Activated naive CD8-positive, alpha-beta T cell (primary cell): ENCODE measurements around the gene ADRA2C.
"Not testable (repeated sequence)": the region's sequence is repeated elsewhere in the genome, so short reads cannot be mapped to it uniquely, and the experiment has no call there.

Experiments
- H3K27ac Mint-ChIP-seq: one replicate; pipeline ENCODE4 v1.8.0; 2021; ENCODE audit warnings: mixed read lengths
- H3K27me3 Mint-ChIP-seq: one replicate; pipeline ENCODE4 v1.8.0; 2021; ENCODE audit warnings: mixed read lengths
- H3K36me3 Mint-ChIP-seq: one replicate; pipeline ENCODE4 v1.8.0; 2021; ENCODE audit warnings: mixed read lengths
- H3K4me1 Mint-ChIP-seq: one replicate; pipeline ENCODE4 v1.8.0; 2021; ENCODE audit warnings: low read depth, mixed read lengths
- H3K4me3 Mint-ChIP-seq: one replicate; pipeline ENCODE4 v1.8.0; 2021; ENCODE audit warnings: mild to moderate bottlenecking, mixed read lengths
- H3K9me3 Mint-ChIP-seq: one replicate; pipeline ENCODE4 v1.8.0; 2021; ENCODE audit warnings: low read depth, mixed read lengths

ADRA2C gene

DNA sequence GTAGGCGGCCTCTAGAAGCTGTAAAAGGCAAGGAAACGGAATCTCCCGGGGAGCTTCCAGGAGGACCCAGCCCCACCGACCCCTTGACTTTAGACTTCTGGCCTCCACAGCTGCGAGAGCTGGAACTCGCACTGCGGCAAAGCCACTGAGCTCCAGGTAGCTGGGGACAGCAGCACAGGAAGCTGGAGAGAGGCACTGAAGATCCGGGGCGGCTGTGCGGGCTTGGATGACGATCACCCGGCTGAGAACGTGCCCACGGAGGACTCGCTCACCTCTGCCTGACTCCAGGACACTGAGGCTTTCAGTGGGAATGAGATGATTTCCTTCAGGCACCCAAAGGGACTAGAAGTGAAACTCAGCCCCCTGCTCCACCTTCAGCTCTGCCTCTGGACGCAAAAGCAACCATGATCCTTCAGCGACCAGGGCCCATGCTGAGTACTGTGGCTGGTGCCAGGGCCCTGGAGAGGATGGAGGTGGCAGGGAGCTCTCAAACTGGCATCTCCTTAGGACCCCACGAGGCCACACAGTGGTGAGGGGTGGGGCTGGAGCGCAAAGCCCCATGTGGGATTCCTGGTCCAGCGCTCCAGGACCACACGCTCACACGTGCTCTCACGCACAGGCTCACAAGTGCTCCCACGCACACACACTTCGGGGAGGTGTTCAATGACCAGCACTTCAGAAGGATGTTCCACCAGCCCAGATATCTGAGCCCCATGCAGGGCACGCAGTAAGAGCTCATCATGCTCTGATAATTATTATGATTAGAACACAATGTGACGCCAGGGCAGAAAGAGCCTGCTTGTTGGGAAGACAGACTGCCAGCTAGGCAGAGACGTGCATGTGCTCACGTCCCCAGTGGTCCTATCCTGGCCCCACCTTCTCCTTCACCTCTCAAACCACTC lies 47.2 kb downstream of the ADRA2C start:
- no peaks in the 10 kb centered on the region for H3K9me3 Mint-ChIP-seq
- H3K27me3 Mint-ChIP-seq = peaks cover 8% of the 10 kb centered on the region
- H3K4me3 Mint-ChIP-seq = no peak overlapping the region
- H3K36me3 Mint-ChIP-seq = no peaks in the 10 kb centered on the region
- H3K4me1 Mint-ChIP-seq = no peaks in the 10 kb centered on the region
- no peak overlapping the region for H3K27ac Mint-ChIP-seq

DNA sequence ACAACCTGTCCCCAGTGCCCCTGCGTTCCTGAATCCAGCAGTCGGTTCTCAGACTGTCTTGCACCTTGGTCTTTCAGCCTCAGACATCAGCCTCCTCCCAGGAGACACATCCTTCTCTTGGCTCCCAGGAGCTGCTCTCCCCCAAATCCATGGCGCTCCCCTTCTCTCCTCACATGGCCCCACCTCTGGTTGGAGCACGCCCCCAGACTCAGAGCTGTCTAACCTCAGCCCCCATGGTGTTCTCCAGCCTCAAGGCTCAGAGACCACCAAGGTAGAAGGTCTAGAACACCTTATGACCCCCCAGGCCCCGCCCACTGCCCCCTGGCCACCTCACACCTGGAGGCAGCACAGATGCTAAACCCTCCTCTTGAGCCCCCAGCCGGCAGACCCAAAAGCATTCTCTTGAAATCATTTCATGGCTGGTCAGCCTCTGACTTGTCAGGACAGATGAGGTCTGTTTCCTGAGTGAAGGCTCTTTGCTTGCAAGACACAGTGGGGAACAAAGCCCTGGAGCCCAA lies 47.9 kb downstream of the ADRA2C start:
- Mint-ChIP-seq H3K4me1 (no peaks in the 10 kb centered on the region), H3K36me3 (no peaks in the 10 kb centered on the region), H3K27ac (no peak overlapping the region), H3K9me3 (no peaks in the 10 kb centered on the region), H3K4me3 (no peak overlapping the region), H3K27me3 (peaks cover 4% of the 10 kb centered on the region)

DNA sequence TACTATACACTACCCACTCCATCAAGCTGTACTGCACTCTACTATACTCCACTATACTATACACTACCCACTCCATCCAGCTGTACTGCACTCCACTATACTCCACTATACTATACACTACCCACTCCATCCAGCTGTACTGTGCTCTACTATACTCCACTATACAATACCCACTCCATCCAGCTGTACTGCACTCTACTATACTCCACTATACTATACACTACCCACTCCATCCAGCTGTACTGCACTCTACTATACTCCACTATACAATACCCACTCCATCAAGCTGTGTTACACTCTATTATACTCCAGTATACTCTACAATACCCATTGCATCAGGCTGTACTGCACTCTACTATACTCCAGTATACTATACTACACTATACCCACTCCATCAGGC lies 48.7 kb downstream of the ADRA2C start:
- not testable (repeated sequence) for H3K4me1 Mint-ChIP-seq, H3K4me3 Mint-ChIP-seq, H3K36me3 Mint-ChIP-seq, H3K9me3 Mint-ChIP-seq, H3K27me3 Mint-ChIP-seq, H3K27ac Mint-ChIP-seq

DNA sequence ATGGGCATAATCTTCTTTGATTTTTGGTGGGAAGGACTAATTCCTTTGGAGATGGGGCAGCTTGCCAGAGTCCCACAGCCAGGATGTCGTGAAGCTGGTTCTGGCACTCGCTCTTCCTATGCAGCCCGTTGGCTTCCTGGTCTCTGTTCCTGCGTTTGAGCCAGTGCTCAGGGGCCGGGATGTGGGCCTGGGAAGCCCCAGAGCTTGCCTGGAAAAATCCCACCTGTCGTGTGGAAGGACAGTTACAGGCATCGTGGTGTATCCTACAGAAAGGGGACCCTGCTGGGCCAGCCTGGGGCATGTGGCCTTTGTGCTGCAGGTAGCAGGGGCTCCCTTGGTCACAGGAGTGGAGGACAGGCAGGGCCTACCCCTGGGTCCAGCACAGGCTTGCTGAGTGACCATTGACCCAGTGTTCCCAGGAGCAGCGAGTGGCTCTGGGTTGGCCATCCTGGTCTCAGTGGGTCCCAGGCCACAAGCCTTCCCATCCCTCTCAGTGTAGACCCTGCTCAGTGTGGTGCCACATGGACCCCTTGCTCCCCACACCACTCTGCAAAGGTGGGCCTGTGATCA lies 50.2 kb downstream of the ADRA2C start:
- Mint-ChIP-seq H3K36me3 (no peaks in the 10 kb centered on the region), H3K27me3 (no peaks in the 10 kb centered on the region), H3K9me3 (no peaks in the 10 kb centered on the region), H3K4me3 (no peak overlapping the region), H3K27ac (no peak overlapping the region), H3K4me1 (no peaks in the 10 kb centered on the region)

DNA sequence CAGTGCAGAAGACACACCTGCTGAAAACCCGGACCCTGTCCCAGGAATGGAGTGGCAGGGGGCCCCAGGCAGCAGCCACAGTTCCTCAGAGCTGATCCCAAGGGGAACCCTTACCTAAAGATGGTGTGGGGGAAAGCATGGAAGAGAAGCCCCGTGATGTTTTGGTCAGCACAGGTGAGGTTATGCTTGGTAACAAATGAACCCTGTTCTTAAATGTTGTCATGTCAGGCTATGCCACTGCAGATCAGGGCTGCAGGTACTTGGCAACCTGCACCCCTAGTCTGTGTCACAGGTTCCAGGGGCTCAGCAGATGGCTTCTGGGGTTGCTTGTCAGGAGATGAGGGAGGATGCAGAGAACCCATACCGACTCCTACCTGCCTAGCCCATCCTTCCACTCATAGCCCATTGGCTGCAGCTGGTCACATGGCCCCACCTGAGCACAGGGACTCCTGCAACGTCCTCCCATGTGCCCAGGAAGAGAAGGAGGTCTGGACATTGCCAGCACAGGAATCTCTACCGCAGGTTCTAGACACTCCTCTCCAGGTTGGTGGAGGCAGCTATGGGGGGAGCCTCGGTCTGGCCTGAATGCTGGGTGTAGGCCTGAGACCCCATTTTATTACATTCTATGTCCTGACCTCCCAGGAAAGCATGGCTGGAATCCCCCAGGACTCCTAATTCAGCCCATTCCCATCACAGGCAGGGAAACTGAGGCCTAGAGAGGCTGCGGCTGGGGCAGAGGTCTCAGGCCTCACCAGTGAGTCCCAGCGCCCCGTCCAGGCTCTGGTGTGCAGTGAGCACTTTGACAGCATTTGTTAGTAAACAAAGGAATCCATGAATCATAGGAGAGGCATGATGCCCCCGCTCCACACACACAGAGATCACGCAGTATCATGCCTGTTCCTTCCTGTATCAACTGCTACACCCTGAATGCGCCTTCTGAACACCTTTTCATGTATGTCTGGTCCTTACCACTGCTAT lies 51.1 kb downstream of the ADRA2C start:
- Mint-ChIP-seq H3K9me3 (no peaks in the 10 kb centered on the region), H3K36me3 (no peaks in the 10 kb centered on the region), H3K27me3 (no peaks in the 10 kb centered on the region), H3K4me1 (no peaks in the 10 kb centered on the region), H3K4me3 (no peak overlapping the region), H3K27ac (no peak overlapping the region)
